H9 (cell line): Measurements from ENCODE around the gene PHC3. TPM values are rescaled to one million over a fixed set of nuclear protein-coding genes. Genes with fewer than 3 reads are reported as not detected.

Experiments used
- DNase-seq: peaks from one replicate; pipeline ENCODE4 v3.0.0-alpha.2; 2017
- H2AFZ ChIP-seq: one replicate; pipeline ENCODE4 v1.6.1; 2013; ENCODE audit warnings: mild to moderate bottlenecking, low read length, control low read depth, moderate library complexity
- H2AK5ac ChIP-seq: 2 replicates; pipeline ENCODE4 v1.6.1; 2013; ENCODE audit warnings: low read length, control low read depth, mixed read lengths; ENCODE audit not compliant: insufficient read length
- H2BK120ac ChIP-seq: one replicate; pipeline ENCODE4 v1.6.1; 2013; ENCODE audit warnings: low read depth, mild to moderate bottlenecking, low read length, control low read depth, inconsistent platforms; ENCODE audit not compliant: poor library complexity, severe bottlenecking
- H2BK12ac ChIP-seq: 2 replicates; pipeline ENCODE4 v1.6.1; 2013; ENCODE audit warnings: low read length, control low read depth, mixed read lengths, low read depth; ENCODE audit not compliant: insufficient read length
- H2BK15ac ChIP-seq: 2 replicates; pipeline ENCODE4 v1.6.1; 2013; ENCODE audit warnings: low read depth, low read length, control low read depth
- H2BK20ac ChIP-seq: one replicate; pipeline ENCODE4 v1.6.1; 2013; ENCODE audit warnings: low read depth, mild to moderate bottlenecking, low read length, control low read depth, inconsistent platforms; ENCODE audit not compliant: poor library complexity, severe bottlenecking
- H2BK5ac ChIP-seq: 2 replicates; pipeline ENCODE4 v1.6.1; 2013; ENCODE audit warnings: low read length, control low read depth, mixed read lengths; ENCODE audit not compliant: insufficient read length
- H3K14ac ChIP-seq: 2 replicates; pipeline ENCODE4 v1.6.1; 2013; ENCODE audit warnings: low read length, control low read depth; ENCODE audit not compliant: insufficient read depth
- H3K18ac ChIP-seq: 2 replicates; pipeline ENCODE4 v1.6.1; 2013; ENCODE audit warnings: low read depth, mild to moderate bottlenecking, mixed read lengths, low read length, control low read depth; ENCODE audit not compliant: insufficient read length
- H3K23ac ChIP-seq: 2 replicates; pipeline ENCODE4 v1.6.1; 2013; ENCODE audit warnings: low read length, control low read depth, mixed read lengths, low read depth; ENCODE audit not compliant: insufficient read length
- H3K23me2 ChIP-seq: 2 replicates; pipeline ENCODE4 v1.6.1; 2013; ENCODE audit warnings: low read depth, mild to moderate bottlenecking, mixed read lengths, low read length, control low read depth; ENCODE audit not compliant: insufficient read length, poor library complexity, severe bottlenecking
- H3K27ac ChIP-seq: 2 replicates; pipeline ENCODE4 v1.5.1; 2013; ENCODE audit warnings: low read length, control low read depth, mixed read lengths, low read depth; ENCODE audit not compliant: insufficient read length
- H3K27me3 ChIP-seq: 2 replicates; pipeline ENCODE4 v1.6.1; 2013; ENCODE audit warnings: low read length, control low read depth, inconsistent platforms; ENCODE audit not compliant: insufficient read depth
- H3K4ac ChIP-seq: 2 replicates; pipeline ENCODE4 v1.6.1; 2013; ENCODE audit warnings: low read depth, mild to moderate bottlenecking, control low read depth, inconsistent platforms, low read length, moderate library complexity
- H3K4me1 ChIP-seq: 2 replicates; pipeline ENCODE4 v1.6.1; 2013; ENCODE audit warnings: low read length, control low read depth, inconsistent platforms; ENCODE audit not compliant: insufficient read depth
- H3K4me2 ChIP-seq: 2 replicates; pipeline ENCODE4 v1.6.1; 2013; ENCODE audit warnings: low read length, control low read depth, mixed read lengths; ENCODE audit not compliant: insufficient read length, insufficient read depth
- H3K56ac ChIP-seq: 2 replicates; pipeline ENCODE4 v1.6.1; 2013; ENCODE audit warnings: low read depth, mild to moderate bottlenecking, mixed read lengths, low read length, control low read depth; ENCODE audit not compliant: insufficient read length
- H3K79me1 ChIP-seq: 2 replicates; pipeline ENCODE4 v1.6.1; 2013; ENCODE audit warnings: low read depth, mild to moderate bottlenecking, moderate library complexity, low read length, control low read depth, inconsistent platforms; ENCODE audit not compliant: insufficient read depth, poor library complexity, severe bottlenecking
- H3K79me2 ChIP-seq: 2 replicates; pipeline ENCODE4 v1.6.1; 2013; ENCODE audit warnings: low read length, control low read depth, inconsistent platforms; ENCODE audit not compliant: insufficient read depth
- H3K9ac ChIP-seq: 2 replicates; pipeline ENCODE4 v1.6.1; 2013; ENCODE audit warnings: low read length, control low read depth, mixed read lengths; ENCODE audit not compliant: insufficient read length; ENCODE audit errors: extremely low read depth
- H3K9me3 ChIP-seq: one replicate; pipeline ENCODE4 v1.6.1; 2013; ENCODE audit warnings: low read depth, low read length, inconsistent platforms; ENCODE audit not compliant: control insufficient read depth
- H3T11ph ChIP-seq: one replicate; pipeline ENCODE4 v1.6.1; 2013; ENCODE audit warnings: mild to moderate bottlenecking, low read length, control low read depth, inconsistent platforms
- H4K20me1 ChIP-seq: one replicate; pipeline ENCODE4 v1.6.1; 2013; ENCODE audit not compliant: control insufficient read depth, insufficient read length, insufficient read depth
- H4K5ac ChIP-seq: 2 replicates; pipeline ENCODE4 v1.6.1; 2013; ENCODE audit warnings: low read depth, mild to moderate bottlenecking, mixed read lengths, low read length, control low read depth; ENCODE audit not compliant: insufficient read length
- H4K8ac ChIP-seq: replicated peaks from 2 replicates; pipeline ENCODE4 v1.6.1; 2013; ENCODE audit warnings: low read length, control low read depth, mixed read lengths, low read depth; ENCODE audit not compliant: insufficient read length
- H4K91ac ChIP-seq: 2 replicates; pipeline ENCODE4 v1.6.1; 2013; ENCODE audit warnings: low read depth, mild to moderate bottlenecking, moderate library complexity, mixed read lengths, low read length, control low read depth; ENCODE audit not compliant: insufficient read length
- H3K27ac Mint-ChIP-seq, 3 experiments: 2 replicates in 2 of 3; 3 replicates in 1 of 3; pipeline ENCODE4 v1.8.0; 2020 to 2021; ENCODE audit warnings: mixed read lengths in 3 of 3, mild to moderate bottlenecking in 1 of 3, moderate library complexity in 1 of 3
- H3K27me3 Mint-ChIP-seq: 2 replicates; pipeline ENCODE4 v1.8.0; 2021; ENCODE audit warnings: low read depth, mild to moderate bottlenecking, moderate library complexity, mixed read lengths
- H3K36me3 Mint-ChIP-seq, 3 experiments: 2 replicates in 2 of 3; 3 replicates in 1 of 3; pipeline ENCODE4 v1.8.0; 2020 to 2021; ENCODE audit warnings: low read depth in 3 of 3, mixed read lengths in 3 of 3; ENCODE audit not compliant: insufficient read depth in 1 of 3
- H3K4me1 Mint-ChIP-seq, 2 experiments: 2 replicates each; pipeline ENCODE4 v1.8.0; 2020; ENCODE audit warnings: mixed read lengths in 2 of 2
- H3K4me3 Mint-ChIP-seq, 2 experiments: 2 replicates in 1 of 2; 3 replicates in 1 of 2; pipeline ENCODE4 v1.8.0; 2020 to 2021; ENCODE audit warnings: mild to moderate bottlenecking in 2 of 2, mixed read lengths in 2 of 2, moderate library complexity in 1 of 2
- H3K9me3 Mint-ChIP-seq, 2 experiments: 2 replicates in 1 of 2; 3 replicates in 1 of 2; pipeline ENCODE4 v1.8.0; 2020; ENCODE audit warnings: mild to moderate bottlenecking in 2 of 2, mixed read lengths in 2 of 2, moderate library complexity in 1 of 2
- CTCF ChIP-seq: fragments of 200-600 bp; sonication (generic); conservative IDR thresholded peaks from 3 replicates; pipeline ENCODE4 v1.8.0; 2021; ENCODE audit warnings: antibody characterized with exemption, mild to moderate bottlenecking
- WGBS: extraction: QIAGEN DNeasy Blood & Tissue Kit; methylation state at CpG from one replicate; pipeline ENCODE4 v1.1.7; 2013; ENCODE audit warnings: missing lambda C conversion rate, low lambda C conversion rate, mixed read lengths; ENCODE audit not compliant: insufficient read length; ENCODE audit errors: extremely low coverage; 5-methylcytosine and 5-hydroxymethylcytosine counted together
- total RNA-seq: library from RNA; stranded (reverse); gene quantifications from 2 replicates; pipeline ENCODE4 v1.2.1, GENCODE V29; 2021

Gene PHC3
- total RNA-seq, 1 experiment from 2014 or later: 26.4 TPM

- Histone ChIP-seq H3K23me2 (no peaks in the 10 kb centered on the region), H4K20me1 (no peaks in the 10 kb centered on the region), H2BK5ac (no peak overlapping the region), H3K79me1 (no peaks in the 10 kb centered on the region), H4K8ac (no peak overlapping the region), H3K4ac (no peak overlapping the region), H3K18ac (no peak overlapping the region), H3K9ac (no peak overlapping the region), H2BK120ac (no peak overlapping the region), H3T11ph (no peak overlapping the region), H3K14ac (no peak overlapping the region), H2BK12ac (no peak overlapping the region), H3K4me1 (peaks cover 9% of the 10 kb centered on the region; the same call in 1 of the 2 replicates), H2BK20ac (no peak overlapping the region), H3K9me3 (no peaks in the 10 kb centered on the region), H3K4me2 (no peak overlapping the region), H2AK5ac (no peak overlapping the region), H3K23ac (no peak overlapping the region), H3K79me2 (no peaks in the 10 kb centered on the region), H4K91ac (no peak overlapping the region), H3K27ac (no peak overlapping the region), H2AFZ (no peak overlapping the region), H2BK15ac (no peak overlapping the region), H3K56ac (no peak overlapping the region), H3K27me3 (no peaks in the 10 kb centered on the region), H4K5ac (no peak overlapping the region)
- peak overlapping the region; percentile 50 to 61 (median 56); a peak in 3 of 7 replicates for H3K27ac Mint-ChIP-seq
- no CpG with 5 or more reads among the region's 16 CpGs for whole genome bisulfite sequencing
- no peaks in the 10 kb centered on the region for H3K9me3 Mint-ChIP-seq
- no peak overlapping the region for H3K4me3 Mint-ChIP-seq
- no peaks in the 10 kb centered on the region for H3K27me3 Mint-ChIP-seq
- peak; percentile 64 for DNase-seq
- H3K36me3 Mint-ChIP-seq: peaks cover 8 to 14% (median 9%) of the 10 kb centered on the region in 3 experiments; a peak in 5 of 7 replicates
- TF ChIP-seq CTCF: peak; percentile 70
- H3K4me1 Mint-ChIP-seq: peaks cover 24 to 33% of the 10 kb centered on the region in 2 experiments
Measured at GRCh38 chr3:170062769-170063168, 118.8 kb downstream of the PHC3 start.
